Measurements from ENCODE around the gene MACROD2.
A peak's percentile ranks its signal among the peaks of the same experiment; 100 is the strongest.
"Not testable (repeated sequence)": the region's sequence is repeated elsewhere in the genome, so short reads cannot be mapped to it uniquely, and the experiment has no call there.

Gene MACROD2

GRCh38 chr20:14888134-14888533 is 892.8 kb downstream of the MACROD2 start:
- no peak for DNase-seq

GRCh38 chr20:14889496-14890255 is 894.4 kb downstream of the MACROD2 start:
- DNase-seq = no peak

GRCh38 chr20:14890713-14891112 is 895.4 kb downstream of the MACROD2 start:
- no peak for DNase-seq

GRCh38 chr20:14892782-14893181 is 897.5 kb downstream of the MACROD2 start:
- no peak for DNase-seq

GRCh38 chr20:14896569-14896968 is 901.3 kb downstream of the MACROD2 start:
- no peak for DNase-seq

GRCh38 chr20:14897608-14898007 is 902.3 kb downstream of the MACROD2 start:
- no peak for DNase-seq

- no peak for DNase-seq
Measured at GRCh38 chr20:14902432-14903089, 907.2 kb downstream of the MACROD2 start.

- DNase-seq = no peak
Measured at GRCh38 chr20:14906908-14907434, 911.7 kb downstream of the MACROD2 start.

- no peak for DNase-seq
Measured at GRCh38 chr20:14910126-14910525, 914.8 kb downstream of the MACROD2 start.

GRCh38 chr20:14913896-14914620 is 918.7 kb downstream of the MACROD2 start:
- DNase-seq = no peak

- DNase-seq = no peak
Measured at GRCh38 chr20:14914633-14915032, 919.3 kb downstream of the MACROD2 start.

GRCh38 chr20:14915356-14915755 is 920.0 kb downstream of the MACROD2 start:
- DNase-seq = no peak

GRCh38 chr20:14916360-14916920 is 921.1 kb downstream of the MACROD2 start:
- no peak for DNase-seq

GRCh38 chr20:14918281-14918680 is 923.0 kb downstream of the MACROD2 start:
- DNase-seq = no peak

GRCh38 chr20:14918976-14919375 is 923.7 kb downstream of the MACROD2 start:
- DNase-seq = no peak

GRCh38 chr20:14919501-14920081 is 924.3 kb downstream of the MACROD2 start:
- DNase-seq = no peak

- DNase-seq = peak; percentile 47
Measured at GRCh38 chr20:14921513-14921912, 926.2 kb downstream of the MACROD2 start.

GRCh38 chr20:14922503-14923267 is 927.4 kb downstream of the MACROD2 start:
- DNase-seq = no peak

GRCh38 chr20:14924433-14924832 is 929.1 kb downstream of the MACROD2 start:
- no peak for DNase-seq

GRCh38 chr20:14925300-14925699 is 930.0 kb downstream of the MACROD2 start:
- DNase-seq = no peak

- DNase-seq = not testable (repeated sequence)
Measured at GRCh38 chr20:14926436-14926835, 931.1 kb downstream of the MACROD2 start.

GRCh38 chr20:14928083-14928482 is 932.8 kb downstream of the MACROD2 start:
- no peak for DNase-seq
